NCI-H2029 (cell line): ENCODE data around the gene RPTOR.

Experiments used
- DNase-seq: peaks from one replicate; lab custom pipeline; 2025; lab: John Stamatoyannopoulos, UW

RPTOR gene

GRCh38 chr17:80893604-80894438 is 349.2 kb downstream of the RPTOR start:
- no peak for DNase-seq

DNA sequence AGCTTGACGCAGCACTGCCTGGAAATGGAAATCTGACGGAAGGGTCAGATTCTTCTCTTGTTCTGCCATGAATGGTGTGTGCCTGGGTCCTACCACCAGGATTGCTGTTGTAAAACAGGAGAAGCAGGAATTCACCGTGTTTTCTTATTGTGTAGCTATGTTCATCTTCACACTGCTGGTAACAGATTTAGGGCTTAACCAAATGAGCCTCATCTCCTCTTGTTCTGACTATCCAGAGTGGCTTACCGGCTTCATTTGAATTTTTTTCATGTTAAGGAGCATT is 349.7 kb downstream of the RPTOR start:
- DNase-seq, result no peak

DNA sequence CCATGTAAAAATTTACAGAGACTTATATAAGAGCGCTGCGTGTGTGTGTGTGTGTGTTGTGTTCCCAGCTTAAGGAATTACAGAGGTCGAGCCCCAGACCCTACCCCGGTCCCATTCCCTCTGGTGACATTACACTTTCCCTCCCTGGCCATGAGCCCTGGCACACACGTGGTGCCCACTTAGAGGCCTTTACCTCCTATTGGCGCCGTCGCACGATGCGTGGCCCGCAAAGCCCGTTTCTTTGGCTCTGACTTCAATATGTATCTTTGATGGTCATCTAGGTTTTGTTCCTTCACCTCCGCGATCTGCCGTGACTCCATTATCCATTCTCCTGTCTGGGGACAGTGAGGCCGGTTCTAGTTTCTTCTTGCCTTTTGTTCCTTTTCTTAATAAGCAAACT is 350.1 kb downstream of the RPTOR start:
- no peak for DNase-seq

- no peak for DNase-seq
Observed at GRCh38 chr17:80895366-80895765, 350.7 kb downstream of the RPTOR start.

DNA sequence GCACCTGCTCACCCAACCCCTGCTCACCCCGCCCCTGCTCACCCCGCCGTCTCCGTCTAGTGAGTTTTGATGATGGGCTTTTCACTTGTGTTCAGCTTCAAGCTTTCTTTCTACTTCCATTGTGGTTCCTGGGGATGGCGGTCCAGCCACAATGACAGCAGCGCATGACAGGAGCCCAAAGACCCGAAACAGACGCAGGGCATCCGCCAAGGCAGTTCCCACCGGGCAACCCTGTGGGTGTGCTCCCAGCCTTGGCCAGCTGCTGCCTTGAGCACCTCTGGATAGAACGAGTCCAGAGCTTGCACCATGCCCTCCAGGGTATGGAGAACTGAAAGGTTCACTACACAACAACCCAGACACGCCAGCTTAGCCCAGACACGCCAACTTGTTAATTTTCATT is 354.1 kb downstream of the RPTOR start:
- no peak for DNase-seq

DNA sequence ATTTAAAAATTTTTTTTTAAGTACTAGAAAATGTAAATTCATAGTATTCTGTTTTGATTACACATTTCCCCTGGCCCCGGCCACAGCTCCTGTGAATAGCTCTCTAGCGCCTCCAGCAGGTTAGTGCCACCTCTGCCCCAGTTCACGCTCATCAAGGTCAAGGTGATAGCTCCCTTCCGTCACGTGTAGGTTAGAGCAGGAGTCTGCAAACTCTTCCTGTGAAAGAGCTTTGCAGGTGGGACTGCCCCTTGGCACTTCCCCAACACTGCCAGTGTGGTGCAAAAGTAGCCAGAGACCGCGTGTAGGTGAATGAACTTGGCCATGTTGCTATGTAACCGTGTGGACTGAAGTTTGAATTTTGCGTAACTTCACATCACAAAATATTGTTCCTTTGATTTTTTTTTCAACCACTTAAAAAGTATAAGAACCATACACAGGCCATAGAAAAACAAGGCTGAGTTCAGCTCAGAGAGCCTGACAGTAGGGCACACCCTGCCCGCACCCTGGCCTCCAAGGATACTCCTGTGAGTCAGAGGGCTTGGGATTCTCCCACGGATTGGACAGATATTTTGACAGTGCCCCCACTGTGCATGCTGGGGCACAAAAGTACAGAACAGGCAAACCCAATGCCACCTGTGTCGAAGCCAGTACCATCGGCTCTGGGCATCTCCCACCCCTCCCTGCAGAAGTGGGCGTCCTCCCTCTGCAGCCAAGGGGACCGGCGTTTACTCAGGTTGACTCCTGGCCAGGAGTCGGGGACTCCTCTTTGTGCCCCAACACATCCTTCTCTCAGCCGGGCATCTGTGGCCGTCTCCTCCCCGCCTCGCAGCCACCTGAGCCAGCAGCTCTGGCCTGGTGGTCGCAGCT is 355.0 kb downstream of the RPTOR start:
- peak; percentile 40 for DNase-seq

GRCh38 chr17:80901319-80901718 is 356.7 kb downstream of the RPTOR start:
- no peak for DNase-seq

DNA sequence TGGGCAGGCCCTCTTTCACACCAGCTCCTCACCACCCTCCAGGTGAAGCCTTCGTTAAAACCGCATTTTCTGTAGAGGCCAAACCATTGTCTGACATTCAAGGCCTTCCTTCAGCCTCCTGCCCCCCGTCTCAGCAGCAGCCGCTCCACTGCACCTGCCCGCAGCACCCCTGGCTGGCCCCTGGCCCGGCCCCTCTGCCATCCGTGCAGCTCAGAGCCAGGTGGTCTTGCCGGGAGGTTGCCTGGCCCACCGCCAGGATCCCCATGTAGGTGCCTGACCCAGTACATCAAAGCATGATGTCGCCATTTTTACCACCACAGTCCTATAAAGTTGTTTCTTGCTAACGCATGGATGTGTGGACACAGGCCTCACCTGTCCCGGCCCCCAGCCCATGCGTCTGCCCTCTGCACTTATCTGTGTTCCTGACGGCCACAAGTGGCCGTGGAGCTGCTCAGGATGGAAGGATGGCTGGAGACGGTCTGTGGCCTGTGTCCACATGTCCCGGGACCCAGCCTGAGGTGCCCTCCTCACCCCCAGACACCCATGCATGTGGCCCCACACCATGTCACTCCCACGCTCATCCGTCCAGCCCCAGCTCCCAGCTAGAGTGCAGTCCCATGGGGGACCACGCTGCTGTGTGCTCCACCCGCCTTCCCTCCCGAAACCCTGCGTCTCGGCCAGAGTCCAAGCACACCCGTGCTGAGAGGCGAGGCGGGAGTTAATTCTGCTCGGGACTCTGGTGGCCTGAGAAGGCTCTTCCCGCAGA is 357.7 kb downstream of the RPTOR start:
- DNase-seq, result no peak

GRCh38 chr17:80902963-80903611 is 358.4 kb downstream of the RPTOR start:
- DNase-seq, result no peak

GRCh38 chr17:80904036-80904753 is 359.6 kb downstream of the RPTOR start:
- DNase-seq, result no peak

DNA sequence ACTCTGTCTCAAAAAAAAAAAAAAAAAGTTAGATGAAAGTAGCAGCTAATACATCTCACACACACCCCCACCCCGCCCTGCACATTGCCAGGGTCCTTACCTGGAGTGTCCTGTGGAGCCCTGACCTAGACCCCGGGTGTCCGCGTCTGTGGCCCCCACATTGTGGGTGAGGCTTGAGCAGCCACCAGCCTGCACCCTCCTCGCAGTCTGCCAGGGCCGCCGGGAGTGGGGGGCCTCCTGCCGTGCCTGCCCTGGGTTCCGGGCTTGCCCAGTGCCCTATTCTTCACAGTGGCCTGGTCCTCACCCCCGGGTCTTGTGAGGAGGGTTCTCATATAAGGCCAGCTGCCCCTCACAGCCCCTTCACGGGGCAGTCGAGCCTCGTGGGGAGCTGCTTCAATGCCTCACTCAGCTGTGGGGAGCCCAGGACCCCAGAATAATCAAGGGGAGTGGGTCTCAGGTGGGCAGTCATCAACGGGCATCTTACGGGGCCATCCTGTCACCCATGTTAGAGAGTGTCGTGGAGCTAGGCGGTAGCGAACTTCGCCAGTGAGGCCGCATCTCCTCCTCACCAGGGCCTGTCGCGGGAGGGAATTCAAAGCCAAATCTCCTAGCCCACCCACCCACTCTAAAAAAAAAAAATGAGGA is 361.1 kb downstream of the RPTOR start:
- DNase-seq, result no peak

- no peak for DNase-seq
Observed at GRCh38 chr17:80906364-80907259, 362.0 kb downstream of the RPTOR start.

DNA sequence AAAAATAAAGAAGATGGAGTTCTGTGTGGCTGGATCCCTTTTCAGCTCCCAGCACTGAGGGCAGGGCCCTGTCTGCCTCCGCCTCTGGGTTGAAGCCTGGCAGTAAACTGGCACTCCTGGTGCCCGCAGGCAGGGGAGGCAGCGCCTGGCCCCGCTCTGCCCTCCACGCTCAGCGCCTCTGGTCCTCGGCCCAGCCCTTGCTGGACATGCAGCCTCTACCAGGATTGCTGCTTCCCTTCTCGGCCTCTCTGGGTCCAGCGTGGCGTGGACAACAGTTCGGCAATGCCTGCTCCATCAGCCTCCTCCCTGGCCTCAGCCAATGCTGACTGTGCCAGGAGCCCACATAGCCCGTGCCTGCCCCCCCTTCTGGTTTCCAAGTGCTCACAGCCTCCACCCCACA is 362.6 kb downstream of the RPTOR start:
- DNase-seq, result no peak

DNA sequence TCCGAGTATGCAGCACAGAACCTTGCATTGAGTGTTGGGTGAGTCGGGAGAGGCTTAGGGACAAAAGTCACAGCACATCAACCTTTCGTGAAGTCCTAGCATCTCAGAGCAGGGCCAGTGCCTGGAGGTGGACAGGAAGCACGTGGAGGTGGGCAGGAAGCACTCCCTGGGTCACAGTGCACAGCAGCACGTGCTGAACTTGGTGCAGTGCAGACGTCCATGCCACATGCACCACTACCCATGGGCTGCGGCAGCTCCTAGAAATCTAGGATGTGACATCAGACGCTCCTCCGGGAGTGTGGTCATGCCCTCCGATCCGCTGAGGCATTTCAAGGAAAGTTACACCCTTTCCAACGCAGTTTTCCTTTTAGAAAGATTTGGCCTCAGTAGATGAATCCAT is 363.6 kb downstream of the RPTOR start:
- no peak for DNase-seq

GRCh38 chr17:80908776-80909175 is 364.1 kb downstream of the RPTOR start:
- no peak for DNase-seq

- no peak for DNase-seq
Observed at GRCh38 chr17:80909635-80910034, 365.0 kb downstream of the RPTOR start.

DNA sequence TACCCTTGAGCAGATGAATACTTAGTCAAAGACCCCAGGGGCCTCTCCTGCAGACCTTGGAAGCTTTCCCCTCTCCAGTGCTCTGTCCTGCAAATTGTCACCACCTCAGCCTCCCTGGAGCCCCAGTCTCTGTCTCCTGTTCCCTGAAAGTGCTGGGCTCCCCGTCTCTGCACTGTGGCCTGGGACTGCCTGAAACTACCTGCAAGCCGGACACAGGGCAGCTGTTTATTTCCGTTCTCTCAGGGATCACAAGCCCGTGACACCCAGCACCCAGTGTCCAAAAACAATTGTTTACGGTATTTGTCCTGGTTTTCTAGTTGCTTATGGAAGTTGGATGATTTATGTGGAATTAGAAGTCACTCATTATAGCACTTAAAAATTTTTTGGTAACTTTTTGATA is 365.4 kb downstream of the RPTOR start:
- DNase-seq, result no peak

- DNase-seq, result no peak
Observed at GRCh38 chr17:80912476-80912875, 367.8 kb downstream of the RPTOR start.

- no peak for DNase-seq
Observed at GRCh38 chr17:80913928-80914821, 369.5 kb downstream of the RPTOR start.
